ENCODE results near the gene LIFR. TPM values are rescaled to one million over a fixed set of nuclear protein-coding genes. Genes with fewer than 3 reads are reported as not detected.

LIFR gene
- total and polyA plus RNA-seq, 2 experiments from 2014 or later: 50.2 to 83.8 TPM

DNA sequence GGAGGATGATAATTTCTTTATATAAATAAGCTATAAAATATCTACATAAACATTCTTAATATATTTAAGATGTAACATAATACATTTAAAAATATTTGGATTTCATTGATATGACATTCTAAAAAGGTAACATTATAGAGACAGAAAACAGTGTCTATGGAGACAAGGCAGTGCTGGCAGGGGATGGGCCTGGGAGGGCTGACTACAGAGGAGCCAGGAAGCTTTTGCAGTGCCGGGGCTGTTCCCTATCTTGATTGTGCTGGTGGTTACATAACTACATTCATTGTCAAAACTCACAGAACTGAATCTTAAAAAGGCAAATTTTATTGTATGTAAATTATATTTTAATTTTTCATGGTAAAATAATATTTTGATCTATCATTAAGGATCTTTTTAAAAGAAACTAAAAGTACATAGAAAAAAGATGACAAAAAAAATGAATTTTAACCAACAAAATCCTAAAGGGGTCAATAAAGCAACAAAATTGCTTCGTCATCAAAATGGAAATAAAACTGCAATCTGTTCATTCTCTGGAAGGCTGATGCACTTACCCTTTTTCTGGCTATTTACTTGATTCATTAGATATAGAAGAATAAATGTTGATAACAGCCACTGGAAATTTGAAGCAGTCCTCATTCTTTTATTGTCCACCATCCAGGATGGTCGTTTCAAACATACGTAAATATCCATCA is 26.3 kb downstream of the LIFR start:
- Histone ChIP-seq H3K9me3 (ENCODE audit: low read depth) (no peaks in the 10 kb centered on the region), H3K36me3 (replicated peaks; ENCODE audit: insufficient read depth, low read depth) (no peaks in the 10 kb centered on the region), H3K79me2 (peaks cover 76% of the 10 kb centered on the region), H3K9me2 (replicated peaks; ENCODE audit: insufficient read depth) (no peaks in the 10 kb centered on the region), H4K20me1 (ENCODE audit: insufficient read depth, poor library complexity, severe bottlenecking) (no peaks in the 10 kb centered on the region), H3K4me2 (no peak overlapping the region), H3K4me1 (ENCODE audit: insufficient read depth) (peaks cover 37% of the 10 kb centered on the region), H3K27ac (no peak overlapping the region), H2AFZ (no peak overlapping the region), H3K4me3 (no peak overlapping the region), H3K27me3 (no peaks in the 10 kb centered on the region)
- TF ChIP-seq EZH2phosphoT487 (IDR thresholded peaks at IDR 0.05; ENCODE audit: low read depth, severe bottlenecking, unreplicated experiment) (no peak), EZH2 (IDR thresholded peaks at IDR 0.05; ENCODE audit: borderline replicate concordance) (no peak)
- TF ChIP-seq, protein P1, sequence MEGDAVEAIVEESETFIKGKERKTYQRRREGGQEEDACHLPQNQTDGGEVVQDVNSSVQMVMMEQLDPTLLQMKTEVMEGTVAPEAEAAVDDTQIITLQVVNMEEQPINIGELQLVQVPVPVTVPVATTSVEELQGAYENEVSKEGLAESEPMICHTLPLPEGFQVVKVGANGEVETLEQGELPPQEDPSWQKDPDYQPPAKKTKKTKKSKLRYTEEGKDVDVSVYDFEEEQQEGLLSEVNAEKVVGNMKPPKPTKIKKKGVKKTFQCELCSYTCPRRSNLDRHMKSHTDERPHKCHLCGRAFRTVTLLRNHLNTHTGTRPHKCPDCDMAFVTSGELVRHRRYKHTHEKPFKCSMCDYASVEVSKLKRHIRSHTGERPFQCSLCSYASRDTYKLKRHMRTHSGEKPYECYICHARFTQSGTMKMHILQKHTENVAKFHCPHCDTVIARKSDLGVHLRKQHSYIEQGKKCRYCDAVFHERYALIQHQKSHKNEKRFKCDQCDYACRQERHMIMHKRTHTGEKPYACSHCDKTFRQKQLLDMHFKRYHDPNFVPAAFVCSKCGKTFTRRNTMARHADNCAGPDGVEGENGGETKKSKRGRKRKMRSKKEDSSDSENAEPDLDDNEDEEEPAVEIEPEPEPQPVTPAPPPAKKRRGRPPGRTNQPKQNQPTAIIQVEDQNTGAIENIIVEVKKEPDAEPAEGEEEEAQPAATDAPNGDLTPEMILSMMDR (IDR thresholded peaks at IDR 0.05; ENCODE audit: poor library complexity): no peak
- DNase-seq (ENCODE audit: low spot score): no peak
- 80% methylated on average over 4 of the region's 4 CpGs for WGBS (ENCODE audit: low lambda C conversion rate, missing lambda C conversion rate)

DNA sequence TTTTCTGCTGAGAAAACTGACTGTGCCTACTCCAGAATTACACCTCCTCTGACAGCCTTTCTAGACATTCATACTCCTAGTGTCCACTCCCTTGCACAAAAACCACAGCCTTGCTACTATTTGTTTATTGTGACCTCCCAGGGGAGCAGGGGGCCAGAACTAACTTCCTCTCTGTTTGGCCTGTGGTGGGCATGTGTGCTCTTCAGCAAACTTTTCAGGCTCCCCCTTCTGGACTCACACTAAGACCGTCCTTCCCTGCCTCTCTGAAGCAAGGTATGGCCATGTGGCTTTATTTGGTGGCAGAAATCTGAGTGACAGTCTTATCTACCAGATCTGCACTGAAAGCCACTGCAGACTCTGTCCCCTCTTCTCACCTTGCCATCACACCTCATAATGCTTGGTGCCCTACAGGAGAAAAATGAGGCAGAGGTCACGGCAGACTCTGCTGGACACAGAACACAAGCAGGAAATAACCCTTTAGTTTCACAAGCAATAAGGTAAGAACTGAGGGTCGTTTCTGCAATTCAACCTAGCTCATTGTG is 28.2 kb downstream of the LIFR start:
- Histone ChIP-seq H3K36me3 (replicated peaks; ENCODE audit: insufficient read depth, low read depth) (no peaks in the 10 kb centered on the region), H3K4me2 (no peak overlapping the region), H3K27ac (no peak overlapping the region), H4K20me1 (ENCODE audit: insufficient read depth, poor library complexity, severe bottlenecking) (no peaks in the 10 kb centered on the region), H3K27me3 (no peaks in the 10 kb centered on the region), H2AFZ (no peak overlapping the region), H3K79me2 (peaks cover 62% of the 10 kb centered on the region), H3K4me3 (no peak overlapping the region), H3K9me2 (replicated peaks; ENCODE audit: insufficient read depth) (no peaks in the 10 kb centered on the region), H3K9me3 (ENCODE audit: low read depth) (no peaks in the 10 kb centered on the region), H3K4me1 (ENCODE audit: insufficient read depth) (peaks cover 18% of the 10 kb centered on the region)
- TF ChIP-seq, protein P1 (IDR thresholded peaks at IDR 0.05; ENCODE audit: poor library complexity): no peak
- TF ChIP-seq EZH2 (IDR thresholded peaks at IDR 0.05; ENCODE audit: borderline replicate concordance) (no peak), EZH2phosphoT487 (IDR thresholded peaks at IDR 0.05; ENCODE audit: low read depth, severe bottlenecking, unreplicated experiment) (no peak)
- 51% methylated on average over 3 of the region's 3 CpGs for WGBS (ENCODE audit: low lambda C conversion rate, missing lambda C conversion rate)
- no peak for DNase-seq (ENCODE audit: low spot score)

DNA sequence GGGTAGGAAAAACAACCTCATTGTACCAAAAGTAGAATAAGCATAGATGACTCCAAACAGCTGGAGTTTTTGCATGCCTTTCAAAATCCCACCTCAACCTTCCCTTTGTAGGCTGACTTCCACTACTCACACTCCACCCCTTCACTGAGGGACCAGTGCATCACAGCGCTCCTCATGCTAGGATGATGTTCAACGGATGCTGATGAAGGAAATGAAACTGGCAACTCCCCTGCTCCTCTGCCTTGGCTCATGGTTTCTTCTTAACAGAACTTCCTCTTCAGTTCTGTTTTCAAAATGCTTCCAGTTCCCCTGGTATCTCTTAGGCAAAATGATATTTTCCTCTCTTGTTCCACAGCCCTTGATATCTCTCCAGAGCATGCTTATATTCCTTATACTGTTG is 29.0 kb downstream of the LIFR start:
- Histone ChIP-seq H3K79me2 (peaks cover 55% of the 10 kb centered on the region), H3K27ac (no peak overlapping the region), H3K4me1 (ENCODE audit: insufficient read depth) (peaks cover 12% of the 10 kb centered on the region), H4K20me1 (ENCODE audit: insufficient read depth, poor library complexity, severe bottlenecking) (no peaks in the 10 kb centered on the region), H2AFZ (no peak overlapping the region), H3K27me3 (no peaks in the 10 kb centered on the region), H3K4me3 (no peak overlapping the region), H3K4me2 (no peak overlapping the region), H3K9me3 (ENCODE audit: low read depth) (no peaks in the 10 kb centered on the region), H3K36me3 (replicated peaks; ENCODE audit: insufficient read depth, low read depth) (no peaks in the 10 kb centered on the region), H3K9me2 (replicated peaks; ENCODE audit: insufficient read depth) (no peaks in the 10 kb centered on the region)
- 95% methylated on average over 2 of the region's 2 CpGs for WGBS (ENCODE audit: low lambda C conversion rate, missing lambda C conversion rate)
- TF ChIP-seq, protein P1 (IDR thresholded peaks at IDR 0.05; ENCODE audit: poor library complexity): no peak
- no peak for TF ChIP-seq EZH2phosphoT487 (IDR thresholded peaks at IDR 0.05; ENCODE audit: low read depth, severe bottlenecking, unreplicated experiment)
- TF ChIP-seq EZH2 (IDR thresholded peaks at IDR 0.05; ENCODE audit: borderline replicate concordance): no peak
- DNase-seq (ENCODE audit: low spot score): no peak

All from hepatocyte (in vitro differentiated cells).